Progenitor cell of endocrine pancreas (in vitro differentiated cells): ENCODE results near the gene TRPM2. TPM values are rescaled to one million over a fixed set of nuclear protein-coding genes. Genes with fewer than 3 reads are reported as not detected.

Experiments
- DNase-seq: peaks from one replicate; pipeline ENCODE4 v3.0.0; 2021; ENCODE audit warnings: low spot score; ENCODE audit not compliant: unreplicated experiment
- H3K27ac Mint-ChIP-seq: 2 replicates; pipeline ENCODE4 v1.8.0; 2021; ENCODE audit warnings: mild to moderate bottlenecking, moderate library complexity, mixed read lengths
- H3K27me3 Mint-ChIP-seq: 2 replicates; pipeline ENCODE4 v1.8.0; 2021; ENCODE audit warnings: mixed read lengths
- H3K36me3 Mint-ChIP-seq: 2 replicates; pipeline ENCODE4 v1.8.0; 2022; ENCODE audit warnings: mixed read lengths; ENCODE audit not compliant: insufficient read depth
- H3K4me1 Mint-ChIP-seq: 2 replicates; pipeline ENCODE4 v1.8.0; 2021; ENCODE audit warnings: low read depth, mixed read lengths
- H3K4me3 Mint-ChIP-seq: 2 replicates; pipeline ENCODE4 v1.8.0; 2021; ENCODE audit warnings: low read depth, mild to moderate bottlenecking, moderate library complexity, mixed read lengths
- H3K9me3 Mint-ChIP-seq: 2 replicates; pipeline ENCODE4 v1.8.0; 2021; ENCODE audit warnings: low read depth, mixed read lengths
- CTCF ChIP-seq: fragments of 200-600 bp; sonication (generic); IDR thresholded peaks from one replicate; pipeline ENCODE4 v1.5.0; 2021; ENCODE audit warnings: antibody characterized with exemption, mild to moderate bottlenecking; ENCODE audit not compliant: unreplicated experiment
- total RNA-seq: library from RNA; stranded (reverse); gene quantifications from 2 replicates; pipeline ENCODE4 v1.2.1, GENCODE V29; 2021

TRPM2 gene
- total RNA-seq, 1 donor from 2014 or later, result 0.17 TPM

- H3K27me3 Mint-ChIP-seq, result peaks cover 3% of the 10 kb centered on the region
- H3K9me3 Mint-ChIP-seq, result no peaks in the 10 kb centered on the region
- H3K36me3 Mint-ChIP-seq, result no peaks in the 10 kb centered on the region
- H3K4me1 Mint-ChIP-seq, result peaks cover 7% of the 10 kb centered on the region
- TF ChIP-seq CTCF, result no peak
- H3K27ac Mint-ChIP-seq, result no peak overlapping the region
- no peak overlapping the region for H3K4me3 Mint-ChIP-seq
- DNase-seq, result no peak
Observed at GRCh38 chr21:44345495-44345894, 7.9 kb upstream of the TRPM2 start.

- no peak overlapping the region for H3K4me3 Mint-ChIP-seq
- H3K27ac Mint-ChIP-seq, result no peak overlapping the region
- peaks cover 3% of the 10 kb centered on the region for H3K27me3 Mint-ChIP-seq
- H3K36me3 Mint-ChIP-seq, result no peaks in the 10 kb centered on the region
- no peaks in the 10 kb centered on the region for H3K4me1 Mint-ChIP-seq
- H3K9me3 Mint-ChIP-seq, result no peaks in the 10 kb centered on the region
- TF ChIP-seq CTCF, result no peak
- DNase-seq, result no peak
Observed at GRCh38 chr21:44347911-44348451, 5.4 kb upstream of the TRPM2 start.

- Mint-ChIP-seq H3K36me3 (no peaks in the 10 kb centered on the region), H3K27me3 (peaks cover 3% of the 10 kb centered on the region), H3K4me3 (no peak overlapping the region)
Observed at GRCh38 chr21:44348861-44349260, 4.6 kb upstream of the TRPM2 start.

GRCh38 chr21:44349416-44349846 lies 4.0 kb upstream of the TRPM2 start:
- Mint-ChIP-seq H3K27me3 (peaks cover 3% of the 10 kb centered on the region), H3K4me3 (no peak overlapping the region), H3K9me3 (no peaks in the 10 kb centered on the region), H3K4me1 (no peaks in the 10 kb centered on the region), H3K36me3 (no peaks in the 10 kb centered on the region), H3K27ac (no peak overlapping the region)
- no peak for TF ChIP-seq CTCF
- DNase-seq, result no peak

More at GRCh38 chr21:44348861-44349260, 4.6 kb upstream of the TRPM2 start:
- H3K4me1 Mint-ChIP-seq, result no peaks in the 10 kb centered on the region
- no peak overlapping the region for H3K27ac Mint-ChIP-seq
- H3K9me3 Mint-ChIP-seq, result no peaks in the 10 kb centered on the region
- no peak for DNase-seq
- TF ChIP-seq CTCF, result no peak

- Mint-ChIP-seq H3K9me3 (no peaks in the 10 kb centered on the region), H3K36me3 (no peaks in the 10 kb centered on the region), H3K27ac (no peak overlapping the region), H3K27me3 (peaks cover 3% of the 10 kb centered on the region), H3K4me3 (no peak overlapping the region), H3K4me1 (no peaks in the 10 kb centered on the region)
- TF ChIP-seq CTCF, result no peak
- DNase-seq, result no peak
Observed at GRCh38 chr21:44349847-44350772, 3.3 kb upstream of the TRPM2 start.
